Activated T-helper 1 cell treated with anti-CD3 and anti-CD28 coated beads, Interleukin-12 subunit alpha, Interleukin-12 subunit beta, Interleukin-2, Interleukin-4 antibody, amounts not matched to agents 30 ng/mL and 10 ng/mL and 1 ng/mL, durations not matched to agents 14 hours and 24 hours and 36 hours (primary cell): ENCODE results near the gene NEGR1. TPM values are rescaled to one million over a fixed set of nuclear protein-coding genes. Genes with fewer than 3 reads are reported as not detected.

Source experiments
- DNase-seq: peaks from one replicate; pipeline ENCODE4 v3.0.0; 2021; ENCODE audit warnings: low spot score
- H3K27ac Mint-ChIP-seq: one replicate; pipeline ENCODE4 v1.8.0; 2021; ENCODE audit warnings: mild to moderate bottlenecking, mixed read lengths
- H3K27me3 Mint-ChIP-seq: one replicate; pipeline ENCODE4 v1.8.0; 2022; ENCODE audit warnings: mild to moderate bottlenecking, moderate library complexity, mixed read lengths; ENCODE audit not compliant: insufficient read depth
- H3K36me3 Mint-ChIP-seq: one replicate; pipeline ENCODE4 v1.8.0; 2021; ENCODE audit warnings: low read depth, mixed read lengths
- H3K4me1 Mint-ChIP-seq: one replicate; pipeline ENCODE4 v1.8.0; 2021; ENCODE audit warnings: low read depth, mixed read lengths
- H3K4me3 Mint-ChIP-seq: one replicate; pipeline ENCODE4 v1.8.0; 2021; ENCODE audit warnings: mild to moderate bottlenecking, moderate library complexity, mixed read lengths
- H3K9me3 Mint-ChIP-seq: one replicate; pipeline ENCODE4 v1.8.0; 2021; ENCODE audit warnings: mixed read lengths
- intact Hi-C: fragments of 100-400 bp; cut with micrococcal nuclease; formaldehyde crosslinking; loops from one replicate; pipeline ENCODE4 v1.15.1; 2024
- total RNA-seq: library from RNA; stranded (reverse); gene quantifications from 2 replicates; pipeline ENCODE4 v1.2.3, GENCODE V29; 2022

Gene NEGR1
- total RNA-seq, 1 donor from 2014 or later = not detected

GRCh38 chr1:71787699-71788098 is 494.6 kb downstream of the NEGR1 start:
- intact Hi-C loops = no loop called here
- H3K9me3 Mint-ChIP-seq = no peaks in the 10 kb centered on the region
- DNase-seq = no peak
- no peaks in the 10 kb centered on the region for H3K36me3 Mint-ChIP-seq
- H3K4me1 Mint-ChIP-seq = no peaks in the 10 kb centered on the region
- no peak overlapping the region for H3K4me3 Mint-ChIP-seq
- no peaks in the 10 kb centered on the region for H3K27me3 Mint-ChIP-seq
- no peak overlapping the region for H3K27ac Mint-ChIP-seq

- no peaks in the 10 kb centered on the region for H3K27me3 Mint-ChIP-seq
- H3K9me3 Mint-ChIP-seq = no peaks in the 10 kb centered on the region
- H3K4me1 Mint-ChIP-seq = no peaks in the 10 kb centered on the region
- no peak for DNase-seq
- intact Hi-C loops = no loop called here
- no peak overlapping the region for H3K4me3 Mint-ChIP-seq
- H3K27ac Mint-ChIP-seq = no peak overlapping the region
- no peaks in the 10 kb centered on the region for H3K36me3 Mint-ChIP-seq
These were observed 496.1 kb downstream of the NEGR1 start for GRCh38 chr1:71786218-71786617.

- intact Hi-C loops = no loop called here
- DNase-seq = no peak
- Mint-ChIP-seq H3K27ac (no peak overlapping the region), H3K9me3 (no peaks in the 10 kb centered on the region), H3K4me3 (no peak overlapping the region), H3K36me3 (no peaks in the 10 kb centered on the region), H3K4me1 (peaks cover 3% of the 10 kb centered on the region), H3K27me3 (no peaks in the 10 kb centered on the region)
These were observed 496.9 kb downstream of the NEGR1 start for GRCh38 chr1:71785450-71785849.

GRCh38 chr1:71785000-71785399 is 497.3 kb downstream of the NEGR1 start:
- no peaks in the 10 kb centered on the region for H3K27me3 Mint-ChIP-seq
- no peak for DNase-seq
- H3K4me3 Mint-ChIP-seq = no peak overlapping the region
- intact Hi-C loops = no loop called here
- H3K9me3 Mint-ChIP-seq = no peaks in the 10 kb centered on the region
- no peaks in the 10 kb centered on the region for H3K36me3 Mint-ChIP-seq
- no peak overlapping the region for H3K27ac Mint-ChIP-seq
- H3K4me1 Mint-ChIP-seq = peaks cover 6% of the 10 kb centered on the region

- no peaks in the 10 kb centered on the region for H3K36me3 Mint-ChIP-seq
These were observed 498.1 kb downstream of the NEGR1 start for GRCh38 chr1:71784241-71784640.

GRCh38 chr1:71783071-71783470 is 499.3 kb downstream of the NEGR1 start:
- no peak overlapping the region for H3K27ac Mint-ChIP-seq
- H3K4me1 Mint-ChIP-seq = peaks cover 6% of the 10 kb centered on the region
- H3K27me3 Mint-ChIP-seq = no peaks in the 10 kb centered on the region
- H3K9me3 Mint-ChIP-seq = no peaks in the 10 kb centered on the region
- no peaks in the 10 kb centered on the region for H3K36me3 Mint-ChIP-seq
- no peak overlapping the region for H3K4me3 Mint-ChIP-seq
- intact Hi-C loops = no loop called here
- DNase-seq = no peak

More at GRCh38 chr1:71784241-71784640, 498.1 kb downstream of the NEGR1 start:
- no peaks in the 10 kb centered on the region for H3K27me3 Mint-ChIP-seq
- H3K4me3 Mint-ChIP-seq = no peak overlapping the region
- no peak overlapping the region for H3K27ac Mint-ChIP-seq
- H3K9me3 Mint-ChIP-seq = no peaks in the 10 kb centered on the region
- intact Hi-C loops = no loop called here
- peaks cover 6% of the 10 kb centered on the region for H3K4me1 Mint-ChIP-seq
- DNase-seq = no peak

GRCh38 chr1:71781450-71781849 is 500.9 kb downstream of the NEGR1 start:
- intact Hi-C loops = no loop called here
- Mint-ChIP-seq H3K36me3 (no peaks in the 10 kb centered on the region), H3K27ac (no peak overlapping the region)

GRCh38 chr1:71780681-71781080 is 501.7 kb downstream of the NEGR1 start:
- Mint-ChIP-seq H3K4me1 (peaks cover 6% of the 10 kb centered on the region), H3K36me3 (no peaks in the 10 kb centered on the region), H3K27ac (no peak overlapping the region), H3K27me3 (no peaks in the 10 kb centered on the region), H3K9me3 (no peaks in the 10 kb centered on the region), H3K4me3 (no peak overlapping the region)
- intact Hi-C loops = no loop called here
- DNase-seq = no peak

More at GRCh38 chr1:71781450-71781849, 500.9 kb downstream of the NEGR1 start:
- Mint-ChIP-seq H3K9me3 (no peaks in the 10 kb centered on the region), H3K4me1 (peaks cover 6% of the 10 kb centered on the region), H3K4me3 (no peak overlapping the region), H3K27me3 (no peaks in the 10 kb centered on the region)
- no peak for DNase-seq

- H3K27ac Mint-ChIP-seq = no peak overlapping the region
- H3K4me1 Mint-ChIP-seq = peaks cover 6% of the 10 kb centered on the region
- intact Hi-C loops = no loop called here
- no peaks in the 10 kb centered on the region for H3K27me3 Mint-ChIP-seq
- DNase-seq = no peak
- no peak overlapping the region for H3K4me3 Mint-ChIP-seq
- H3K9me3 Mint-ChIP-seq = no peaks in the 10 kb centered on the region
- H3K36me3 Mint-ChIP-seq = no peaks in the 10 kb centered on the region
These were observed 503.4 kb downstream of the NEGR1 start for GRCh38 chr1:71778940-71779339.

- H3K4me1 Mint-ChIP-seq = peaks cover 6% of the 10 kb centered on the region
- no peak overlapping the region for H3K4me3 Mint-ChIP-seq
- H3K9me3 Mint-ChIP-seq = peaks cover under 1% of the 10 kb centered on the region
- intact Hi-C loops = no loop called here
- no peak for DNase-seq
- H3K27me3 Mint-ChIP-seq = no peaks in the 10 kb centered on the region
- no peaks in the 10 kb centered on the region for H3K36me3 Mint-ChIP-seq
- H3K27ac Mint-ChIP-seq = no peak overlapping the region
These were observed 505.2 kb downstream of the NEGR1 start for GRCh38 chr1:71777094-71777493.

GRCh38 chr1:71774705-71775104 is 507.6 kb downstream of the NEGR1 start:
- Mint-ChIP-seq H3K9me3 (peaks cover 6% of the 10 kb centered on the region), H3K4me3 (no peak overlapping the region), H3K27ac (no peak overlapping the region), H3K27me3 (no peaks in the 10 kb centered on the region), H3K36me3 (no peaks in the 10 kb centered on the region), H3K4me1 (no peaks in the 10 kb centered on the region)
- DNase-seq = no peak
- intact Hi-C loops = no loop called here

GRCh38 chr1:71770121-71770520 is 512.2 kb downstream of the NEGR1 start:
- DNase-seq = no peak
- H3K36me3 Mint-ChIP-seq = no peaks in the 10 kb centered on the region
- H3K4me3 Mint-ChIP-seq = no peak overlapping the region
- intact Hi-C loops = no loop called here
- H3K9me3 Mint-ChIP-seq = peaks cover 11% of the 10 kb centered on the region
- no peaks in the 10 kb centered on the region for H3K4me1 Mint-ChIP-seq
- no peak overlapping the region for H3K27ac Mint-ChIP-seq
- H3K27me3 Mint-ChIP-seq = no peaks in the 10 kb centered on the region

- Mint-ChIP-seq H3K4me1 (no peaks in the 10 kb centered on the region), H3K36me3 (no peaks in the 10 kb centered on the region), H3K27ac (no peak overlapping the region), H3K9me3 (peaks cover 8% of the 10 kb centered on the region), H3K4me3 (no peak overlapping the region), H3K27me3 (no peaks in the 10 kb centered on the region)
- no peak for DNase-seq
- intact Hi-C loops = no loop called here
These were observed 515.6 kb downstream of the NEGR1 start for GRCh38 chr1:71766748-71767147.

GRCh38 chr1:71762514-71763255 is 519.7 kb downstream of the NEGR1 start:
- Mint-ChIP-seq H3K4me3 (no peak overlapping the region), H3K27ac (no peak overlapping the region), H3K4me1 (no peaks in the 10 kb centered on the region), H3K9me3 (peaks cover 3% of the 10 kb centered on the region), H3K27me3 (no peaks in the 10 kb centered on the region), H3K36me3 (no peaks in the 10 kb centered on the region)
- DNase-seq = no peak
- intact Hi-C loops = no loop called here
